Measurements from ENCODE around the gene USP15.

DNA sequence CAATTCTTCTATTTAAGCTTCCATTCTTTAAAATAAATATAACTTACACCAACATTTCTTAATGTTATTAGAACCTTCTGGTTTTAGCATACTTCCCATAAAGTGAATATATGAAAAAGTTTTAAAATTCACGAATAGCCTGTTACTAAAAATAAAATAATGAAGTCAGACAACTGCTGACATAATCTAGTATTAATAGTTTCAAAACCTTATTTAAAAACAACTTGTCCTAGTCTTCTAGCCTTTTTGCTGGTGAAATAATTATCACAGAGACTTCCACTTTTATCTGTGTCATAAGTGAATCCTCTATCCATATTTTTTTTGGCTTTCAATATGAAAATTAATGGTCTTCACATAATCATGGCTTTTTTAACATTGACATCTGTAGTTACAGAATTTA, 112.6 kb downstream of the USP15 start:
- TF ChIP-seq, protein P1, sequence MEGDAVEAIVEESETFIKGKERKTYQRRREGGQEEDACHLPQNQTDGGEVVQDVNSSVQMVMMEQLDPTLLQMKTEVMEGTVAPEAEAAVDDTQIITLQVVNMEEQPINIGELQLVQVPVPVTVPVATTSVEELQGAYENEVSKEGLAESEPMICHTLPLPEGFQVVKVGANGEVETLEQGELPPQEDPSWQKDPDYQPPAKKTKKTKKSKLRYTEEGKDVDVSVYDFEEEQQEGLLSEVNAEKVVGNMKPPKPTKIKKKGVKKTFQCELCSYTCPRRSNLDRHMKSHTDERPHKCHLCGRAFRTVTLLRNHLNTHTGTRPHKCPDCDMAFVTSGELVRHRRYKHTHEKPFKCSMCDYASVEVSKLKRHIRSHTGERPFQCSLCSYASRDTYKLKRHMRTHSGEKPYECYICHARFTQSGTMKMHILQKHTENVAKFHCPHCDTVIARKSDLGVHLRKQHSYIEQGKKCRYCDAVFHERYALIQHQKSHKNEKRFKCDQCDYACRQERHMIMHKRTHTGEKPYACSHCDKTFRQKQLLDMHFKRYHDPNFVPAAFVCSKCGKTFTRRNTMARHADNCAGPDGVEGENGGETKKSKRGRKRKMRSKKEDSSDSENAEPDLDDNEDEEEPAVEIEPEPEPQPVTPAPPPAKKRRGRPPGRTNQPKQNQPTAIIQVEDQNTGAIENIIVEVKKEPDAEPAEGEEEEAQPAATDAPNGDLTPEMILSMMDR (IDR thresholded peaks at IDR 0.05; ENCODE audit: low read depth, low read length) = no peak
- TF ChIP-seq POLR2A (IDR thresholded peaks at IDR 0.05; ENCODE audit: extremely low read depth, insufficient read length) (no peak), MYC (IDR thresholded peaks at IDR 0.05; ENCODE audit: low read depth, low read length) (no peak)
- TF ChIP-seq, protein P2, sequence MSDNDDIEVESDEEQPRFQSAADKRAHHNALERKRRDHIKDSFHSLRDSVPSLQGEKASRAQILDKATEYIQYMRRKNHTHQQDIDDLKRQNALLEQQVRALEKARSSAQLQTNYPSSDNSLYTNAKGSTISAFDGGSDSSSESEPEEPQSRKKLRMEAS (IDR thresholded peaks at IDR 0.05; ENCODE audit: low read depth, low read length) = no peak
